GM21526 (cell line): ENCODE data around the gene QRFP.
"Not testable (repeated sequence)": the region's sequence is repeated elsewhere in the genome, so short reads cannot be mapped to it uniquely, and the experiment has no call there.

Experiments
- ATAC-seq: cut with Tn5 transposase; IDR thresholded peaks from one replicate; pipeline ENCODE4 v1.9.1; 2021; ENCODE audit warnings: moderate library complexity; ENCODE audit not compliant: unreplicated experiment, low FRiP score

QRFP gene

GRCh38 chr9:130920762-130921299 lies 24.2 kb upstream of the QRFP start:
- ATAC-seq, result no peak

GRCh38 chr9:130920233-130920632 lies 23.6 kb upstream of the QRFP start:
- ATAC-seq, result no peak

- no peak for ATAC-seq
These were observed 23.0 kb upstream of the QRFP start for GRCh38 chr9:130919559-130920145.

- ATAC-seq, result no peak
These were observed 22.4 kb upstream of the QRFP start for GRCh38 chr9:130918826-130919558.

- no peak for ATAC-seq
These were observed 21.7 kb upstream of the QRFP start for GRCh38 chr9:130918101-130918825.

GRCh38 chr9:130917168-130917960 lies 20.8 kb upstream of the QRFP start:
- ATAC-seq, result no peak

- no peak for ATAC-seq
These were observed 18.5 kb upstream of the QRFP start for GRCh38 chr9:130915096-130915447.

- ATAC-seq, result no peak
These were observed 17.9 kb upstream of the QRFP start for GRCh38 chr9:130914417-130915095.

- ATAC-seq, result no peak
These were observed 17.2 kb upstream of the QRFP start for GRCh38 chr9:130913599-130914416.

- ATAC-seq, result no peak
These were observed 16.5 kb upstream of the QRFP start for GRCh38 chr9:130912932-130913598.

- ATAC-seq, result no peak
These were observed 14.8 kb upstream of the QRFP start for GRCh38 chr9:130911254-130912049.

- not testable (repeated sequence) for ATAC-seq
These were observed 14.1 kb upstream of the QRFP start for GRCh38 chr9:130910670-130911069.

GRCh38 chr9:130910041-130910440 lies 13.4 kb upstream of the QRFP start:
- not testable (repeated sequence) for ATAC-seq

- no peak for ATAC-seq
These were observed 12.3 kb upstream of the QRFP start for GRCh38 chr9:130908878-130909355.

GRCh38 chr9:130908146-130908877 lies 11.7 kb upstream of the QRFP start:
- no peak for ATAC-seq

- no peak for ATAC-seq
These were observed 10.3 kb upstream of the QRFP start for GRCh38 chr9:130906735-130907416.
